Measurements from ENCODE around the gene NMRK2.

DNA sequence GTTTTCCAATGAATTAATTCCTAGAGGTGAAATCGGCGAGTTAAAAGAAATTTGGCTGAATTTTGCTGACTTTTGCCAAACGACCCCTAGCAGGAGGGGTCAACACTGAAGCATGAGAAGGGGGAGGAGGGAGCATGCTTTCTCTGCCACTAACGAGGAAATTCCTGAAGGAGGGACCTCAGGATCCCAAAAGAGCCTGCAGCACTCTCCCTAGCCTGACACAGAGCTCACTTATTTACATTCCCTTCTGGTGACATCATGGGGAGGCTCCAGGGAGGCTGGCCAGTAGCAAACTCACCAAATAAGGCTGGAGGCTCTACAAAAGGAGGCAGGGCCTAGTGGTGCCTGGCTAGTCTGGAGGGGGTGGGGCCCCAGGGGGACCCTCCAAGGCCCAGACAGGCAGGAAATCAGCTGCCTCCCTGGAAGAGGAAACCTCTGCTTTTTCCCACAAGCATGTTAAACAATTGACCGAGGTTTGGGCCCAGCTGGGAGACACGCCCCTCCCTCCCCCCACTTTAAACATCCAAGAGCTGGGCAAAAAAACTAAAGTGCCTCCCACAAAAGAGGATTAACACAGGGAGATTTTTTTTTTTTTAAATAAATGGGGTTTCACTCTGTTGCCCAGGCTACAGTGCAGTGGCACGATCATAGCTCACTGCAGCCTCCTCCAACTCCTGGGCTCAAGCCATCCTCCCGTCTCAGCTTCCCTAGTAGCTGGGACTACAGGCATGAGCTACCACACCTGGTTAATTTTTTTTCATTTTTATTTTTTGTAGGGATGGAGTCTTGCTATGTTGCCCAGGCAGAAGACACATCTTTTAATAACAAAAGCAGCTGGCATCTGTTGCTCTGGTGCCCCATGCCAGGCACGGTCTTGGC, 35.9 kb downstream of the NMRK2 start:
- TF ChIP-seq CTCF (IDR thresholded peaks at IDR 0.05) (no peak), FOXM1 (IDR thresholded peaks at IDR 0.05; ENCODE audit: low read depth) (no peak), ELF1 (IDR thresholded peaks at IDR 0.05) (no peak), POLR2AphosphoS5 (IDR thresholded peaks at IDR 0.05; ENCODE audit: low read depth, low read length) (no peak), FOXJ3 (CRISPR knock-in tag; IDR thresholded peaks at IDR 0.05) (no peak), RXRA (IDR thresholded peaks at IDR 0.05; ENCODE audit: borderline replicate concordance, low read depth) (no peak; the same call in 1 of the 2 replicates), NFIC (IDR thresholded peaks at IDR 0.05; ENCODE audit: borderline replicate concordance) (no peak), NRF1 (IDR thresholded peaks at IDR 0.05; ENCODE audit: low read depth, low read length) (no peak), RFX5 (IDR thresholded peaks at IDR 0.05; ENCODE audit: low read length) (no peak), RCOR1 (IDR thresholded peaks at IDR 0.05; ENCODE audit: low read length) (no peak), SMC3 (IDR thresholded peaks at IDR 0.05; ENCODE audit: low read depth, low read length) (no peak)

Data from SK-N-SH (cell line).